ENCODE results near the gene SLCO6A1.

- TF ChIP-seq CTCF (IDR thresholded peaks at IDR 0.05) = no peak
- TF ChIP-seq POLR2A (IDR thresholded peaks at IDR 0.05) = no peak
These were observed 113.4 kb downstream of the SLCO6A1 start for GRCh38 chr5:102385365-102385764.

Data from right lobe of liver (tissue), 4 donors.